Neuronal stem cell (in vitro differentiated cells): ENCODE measurements around the gene GRM8.

Source experiments
- DNase-seq: peaks from one replicate; pipeline ENCODE4 v3.0.0-alpha.2; 2013; ENCODE audit warnings: low spot score
- H2AFZ ChIP-seq: one replicate; pipeline ENCODE4 v1.6.1; 2013; ENCODE audit warnings: mild to moderate bottlenecking, low read length, inconsistent platforms
- H2AK5ac ChIP-seq: 2 replicates; pipeline ENCODE4 v1.6.1; 2013; ENCODE audit warnings: low read depth, mild to moderate bottlenecking, inconsistent platforms, low read length, moderate library complexity, mixed read lengths
- H2BK120ac ChIP-seq: 2 replicates; pipeline ENCODE4 v1.6.1; 2013; ENCODE audit warnings: low read depth, mild to moderate bottlenecking, inconsistent platforms, low read length, moderate library complexity, mixed read lengths
- H2BK12ac ChIP-seq: one replicate; pipeline ENCODE4 v1.6.1; 2013; ENCODE audit warnings: low read length, inconsistent platforms
- H2BK15ac ChIP-seq: 2 replicates; pipeline ENCODE4 v1.6.1; 2013; ENCODE audit warnings: mild to moderate bottlenecking, low read length, inconsistent platforms, mixed read lengths
- H2BK5ac ChIP-seq: one replicate; pipeline ENCODE4 v1.6.1; 2013; ENCODE audit warnings: inconsistent platforms, mild to moderate bottlenecking, low read length, moderate library complexity
- H3K14ac ChIP-seq: one replicate; pipeline ENCODE4 v1.6.1; 2013; ENCODE audit warnings: low read length, inconsistent platforms
- H3K18ac ChIP-seq: 2 replicates; pipeline ENCODE4 v1.6.1; 2013; ENCODE audit warnings: low read length, inconsistent platforms
- H3K23ac ChIP-seq: 2 replicates; pipeline ENCODE4 v1.6.1; 2013; ENCODE audit warnings: low read depth, mild to moderate bottlenecking, mixed read lengths, low read length, inconsistent platforms; ENCODE audit not compliant: poor library complexity
- H3K27ac ChIP-seq: replicated peaks from 3 replicates; pipeline ENCODE4 v1.5.1; 2013; ENCODE audit warnings: low read length, inconsistent platforms
- H3K27me3 ChIP-seq, 3 experiments: 2 replicates each; pipeline ENCODE4 v1.6.1; 2013; ENCODE audit warnings: low read length in 3 of 3, mild to moderate bottlenecking in 2 of 3, inconsistent platforms in 1 of 3, low read depth in 1 of 3, mixed read lengths in 1 of 3, moderate library complexity in 1 of 3; ENCODE audit not compliant: control insufficient read depth in 3 of 3, insufficient read depth in 3 of 3
- H3K36me3 ChIP-seq, 2 donors: replicated peaks in 1 of 2; 2 replicates each; pipeline ENCODE4 v1.6.1; 2013; ENCODE audit warnings: low read length in 2 of 2; ENCODE audit not compliant: control insufficient read depth in 2 of 2, insufficient read depth in 2 of 2
- H3K4ac ChIP-seq: 2 replicates; pipeline ENCODE4 v1.6.1; 2013; ENCODE audit warnings: inconsistent platforms, mild to moderate bottlenecking, low read length, moderate library complexity
- H3K4me1 ChIP-seq, 2 donors: 1 replicate in 1 of 2; 2 replicates in 1 of 2; pipeline ENCODE4 v1.6.1; 2013; ENCODE audit warnings: low read length in 2 of 2, low read depth in 1 of 2; ENCODE audit not compliant: control insufficient read depth in 2 of 2, insufficient read depth in 1 of 2
- H3K4me2 ChIP-seq: one replicate; pipeline ENCODE4 v1.6.1; 2013; ENCODE audit warnings: mild to moderate bottlenecking, low read length, inconsistent platforms; ENCODE audit not compliant: insufficient read depth, poor library complexity, severe bottlenecking
- H3K4me3 ChIP-seq, 2 donors: 2 replicates each; pipeline ENCODE4 v1.5.1; 2013; ENCODE audit warnings: low read length in 2 of 2, mild to moderate bottlenecking in 2 of 2, inconsistent platforms in 1 of 2, moderate library complexity in 1 of 2
- H3K79me1 ChIP-seq: one replicate; pipeline ENCODE4 v1.6.1; 2013; ENCODE audit warnings: low read depth, mild to moderate bottlenecking, inconsistent platforms, low read length, moderate library complexity
- H3K9ac ChIP-seq: one replicate; pipeline ENCODE4 v1.6.1; 2013; ENCODE audit warnings: mild to moderate bottlenecking, low read depth, low read length, inconsistent platforms; ENCODE audit not compliant: poor library complexity
- H3K9me3 ChIP-seq, 2 donors: replicated peaks in 1 of 2; 2 replicates each; pipeline versions ENCODE3 to v1.6.1; 2013; ENCODE audit warnings: low read length in 2 of 2, mild to moderate bottlenecking in 2 of 2, inconsistent platforms in 1 of 2, low read depth in 1 of 2, mixed read lengths in 1 of 2, moderate library complexity in 1 of 2; ENCODE audit not compliant: control insufficient read depth in 2 of 2, insufficient read depth in 1 of 2
- H4K8ac ChIP-seq: one replicate; pipeline ENCODE4 v1.6.1; 2013; ENCODE audit warnings: low read depth, mild to moderate bottlenecking, inconsistent platforms, low read length, moderate library complexity
- H4K91ac ChIP-seq: one replicate; pipeline ENCODE4 v1.6.1; 2013; ENCODE audit warnings: low read length, low read depth, mild to moderate bottlenecking, inconsistent platforms; ENCODE audit not compliant: poor library complexity
- WGBS, 2 donors: extraction: QIAGEN DNeasy Blood & Tissue Kit; methylation state at CpG; one replicate each; pipeline ENCODE4 v1.1.7; 2013; ENCODE audit warnings: missing lambda C conversion rate in 2 of 2, mixed read lengths in 1 of 2; ENCODE audit not compliant: insufficient read length in 2 of 2, insufficient replicate concordance in 1 of 2; ENCODE audit errors: extremely low coverage in 2 of 2; 5-methylcytosine and 5-hydroxymethylcytosine counted together

GRM8 gene

GRCh38 chr7:127021019-127021738 lies 231.6 kb downstream of the GRM8 start:
- Histone ChIP-seq H3K23ac (no peak overlapping the region), H3K9ac (no peak overlapping the region)
- DNase-seq, result no peak

GRCh38 chr7:127018889-127019288 lies 233.9 kb downstream of the GRM8 start:
- H2BK120ac ChIP-seq, result no peak overlapping the region
- H2AK5ac ChIP-seq, result no peak overlapping the region
- H3K27ac ChIP-seq, result no peak overlapping the region
- H3K4me3 ChIP-seq, result no peak overlapping the region
- H3K23ac ChIP-seq, result no peak overlapping the region
- no peak overlapping the region for H3K4me2 ChIP-seq
- H2BK12ac ChIP-seq, result no peak overlapping the region
- no peaks in the 10 kb centered on the region for H3K36me3 ChIP-seq
- no peaks in the 10 kb centered on the region for H3K79me1 ChIP-seq
- H3K9ac ChIP-seq, result no peak overlapping the region
- no peak overlapping the region for H2BK5ac ChIP-seq
- no peak overlapping the region for H4K91ac ChIP-seq
- no peak overlapping the region for H2AFZ ChIP-seq
- no peak overlapping the region for H3K4ac ChIP-seq
- no peak overlapping the region for H2BK15ac ChIP-seq
- WGBS, 2 donors, result no CpG with 5 or more reads among the region's 2 CpGs
- peaks cover 0 to 2% of the 10 kb centered on the region in 2 donors for H3K4me1 ChIP-seq
- DNase-seq, result no peak
- H3K14ac ChIP-seq, result no peak overlapping the region
- H4K8ac ChIP-seq, result no peak overlapping the region
- no peak overlapping the region for H3K18ac ChIP-seq
- H3K27me3 ChIP-seq, result no peaks in the 10 kb centered on the region
- H3K9me3 ChIP-seq, result no peaks in the 10 kb centered on the region

More at GRCh38 chr7:127021019-127021738, 231.6 kb downstream of the GRM8 start:
- no peak overlapping the region for H2BK12ac ChIP-seq
- H3K14ac ChIP-seq, result no peak overlapping the region
- no peaks in the 10 kb centered on the region for H3K36me3 ChIP-seq
- no peak overlapping the region for H4K8ac ChIP-seq
- no peaks in the 10 kb centered on the region for H3K27me3 ChIP-seq
- peaks cover 0 to 2% of the 10 kb centered on the region in 2 donors for H3K4me1 ChIP-seq
- H2AK5ac ChIP-seq, result no peak overlapping the region
- no peak overlapping the region for H3K18ac ChIP-seq
- no peak overlapping the region for H3K4ac ChIP-seq
- H2BK5ac ChIP-seq, result no peak overlapping the region
- no peak overlapping the region for H2BK15ac ChIP-seq
- no peak overlapping the region for H2AFZ ChIP-seq
- H3K4me2 ChIP-seq, result no peak overlapping the region
- H3K79me1 ChIP-seq, result no peaks in the 10 kb centered on the region
- H3K9me3 ChIP-seq, result no peaks in the 10 kb centered on the region
- no peak overlapping the region for H2BK120ac ChIP-seq
- H3K27ac ChIP-seq, result no peak overlapping the region
- no peak overlapping the region for H4K91ac ChIP-seq
- H3K4me3 ChIP-seq, result no peak overlapping the region

GRCh38 chr7:127017196-127017595 lies 235.5 kb downstream of the GRM8 start:
- Histone ChIP-seq H3K4me3 (no peak overlapping the region), H3K23ac (no peak overlapping the region)

GRCh38 chr7:127000725-127001124 lies 252.0 kb downstream of the GRM8 start:
- H2BK120ac ChIP-seq, result no peak overlapping the region
- no peak overlapping the region for H4K91ac ChIP-seq
- H4K8ac ChIP-seq, result no peak overlapping the region
- no peak overlapping the region for H2BK12ac ChIP-seq
- H2AK5ac ChIP-seq, result no peak overlapping the region
- DNase-seq, result no peak
- no peak overlapping the region for H3K4ac ChIP-seq
- no peak overlapping the region for H3K14ac ChIP-seq
- no peak overlapping the region for H3K9ac ChIP-seq
- H3K4me2 ChIP-seq, result no peak overlapping the region
- no peak overlapping the region for H3K27ac ChIP-seq
- H2BK5ac ChIP-seq, result no peak overlapping the region
- H3K4me3 ChIP-seq, result no peak overlapping the region
- H2BK15ac ChIP-seq, result no peak overlapping the region
- no peaks in the 10 kb centered on the region for H3K9me3 ChIP-seq
- H3K23ac ChIP-seq, result no peak overlapping the region
- no peak overlapping the region for H2AFZ ChIP-seq
- H3K4me1 ChIP-seq, result no peaks in the 10 kb centered on the region
- WGBS, 2 donors, result no CpG with 5 or more reads among the region's 3 CpGs
- no peaks in the 10 kb centered on the region for H3K27me3 ChIP-seq
- H3K79me1 ChIP-seq, result no peaks in the 10 kb centered on the region
- H3K18ac ChIP-seq, result no peak overlapping the region
- no peaks in the 10 kb centered on the region for H3K36me3 ChIP-seq

More at GRCh38 chr7:127017196-127017595, 235.5 kb downstream of the GRM8 start:
- no CpG with 5 or more reads among the region's 2 CpGs for WGBS, 2 donors
- DNase-seq, result no peak
- Histone ChIP-seq H3K4ac (no peak overlapping the region), H2BK5ac (no peak overlapping the region), H3K4me2 (no peak overlapping the region), H3K9ac (no peak overlapping the region), H2BK15ac (no peak overlapping the region), H3K4me1 (peaks cover 0 to 2% of the 10 kb centered on the region in 2 donors), H3K27ac (no peak overlapping the region), H3K36me3 (no peaks in the 10 kb centered on the region), H2BK120ac (no peak overlapping the region), H2BK12ac (no peak overlapping the region), H4K8ac (no peak overlapping the region), H4K91ac (no peak overlapping the region), H3K9me3 (no peaks in the 10 kb centered on the region), H3K18ac (no peak overlapping the region), H2AFZ (no peak overlapping the region), H3K79me1 (no peaks in the 10 kb centered on the region), H2AK5ac (no peak overlapping the region), H3K27me3 (no peaks in the 10 kb centered on the region), H3K14ac (no peak overlapping the region)
